GM12878 (cell line): ENCODE data around the gene PPP1R2. TPM values are rescaled to one million over a fixed set of nuclear protein-coding genes. Genes with fewer than 3 reads are reported as not detected.
A peak's percentile ranks its signal among the peaks of the same experiment; 100 is the strongest.

Source experiments
- ATAC-seq: fragments of 200-7000 bp; cut with Tn5 transposase; 3 replicates; pipeline ENCODE4 v1.9.1; 2020; ENCODE audit warnings: mild to moderate bottlenecking, moderate library complexity
- BruUV-seq: library from RNA; stranded (reverse); fragments of 400-500 nt; replicated peaks from 2 replicates; lab custom pipeline; 2021; lab: Mats Ljungman, UMichigan
- CTCF ChIA-PET: fragments of 300-600 bp; sonication (Branson Sonifier 250); formaldehyde crosslinking; extraction: SDS; loops from one replicate; lab custom pipeline; 2021; ENCODE audit warnings: inconsistent platforms; lab: Yijun Ruan, JAX
- POLR2A ChIA-PET: fragments of 350-600 bp; formaldehyde crosslinking; extraction: SDS; loops from one replicate; lab custom pipeline; 2021; ENCODE audit warnings: inconsistent platforms; lab: Charles Lee
- RAD21 ChIA-PET: fragments of 300-600 bp; sonication (Branson Sonifier 250); formaldehyde crosslinking; loops from one replicate; lab custom pipeline; 2023; ENCODE audit warnings: antibody characterized with exemption; ENCODE audit not compliant: unreplicated experiment; lab: Charles Lee
- SMC1A ChIA-PET: fragments of 300-600 bp; sonication (Branson Sonifier 250); formaldehyde crosslinking; loops from one replicate; lab custom pipeline; 2023; ENCODE audit not compliant: unreplicated experiment, uncharacterized antibody; lab: Charles Lee
- DNase-seq: peaks from one replicate; pipeline ENCODE4 v3.0.0-alpha.2; 2011; ENCODE audit warnings: low read depth, low spot score
- FAIRE-seq: peaks from 3 replicates; lab custom pipeline; 2011; peaks lifted over from hg19 to GRCh38; lab: Jason Lieb, UNC
- H2AFZ ChIP-seq: 2 replicates; pipeline ENCODE4 v1.6.0; 2011; ENCODE audit warnings: low read depth, low read length, control low read depth; ENCODE audit not compliant: control insufficient read depth
- H3K27ac ChIP-seq: 2 replicates; pipeline ENCODE4 v1.5.1; 2011; ENCODE audit warnings: control low read depth; ENCODE audit not compliant: control insufficient read depth, insufficient read depth
- H3K27me3 ChIP-seq, 2 experiments: replicated peaks in 1 of 2; 2 replicates each; pipeline versions ENCODE4 v1.6.0 to v1.6.1; 2011; ENCODE audit warnings: low read length in 1 of 2; ENCODE audit not compliant: control insufficient read depth in 2 of 2, insufficient read depth in 2 of 2
- H3K36me3 ChIP-seq, 2 experiments: 2 replicates each; pipeline ENCODE4 v1.5.1; 2011; ENCODE audit warnings: low read length in 1 of 2; ENCODE audit not compliant: control insufficient read depth in 2 of 2, insufficient read depth in 2 of 2
- H3K4me1 ChIP-seq: 2 replicates; pipeline ENCODE4 v1.6.1; 2011; ENCODE audit warnings: mild to moderate bottlenecking, low read length, moderate library complexity, mixed read lengths; ENCODE audit not compliant: control insufficient read depth, insufficient read depth
- H3K4me2 ChIP-seq: 2 replicates; pipeline ENCODE4 v1.6.0; 2011; ENCODE audit warnings: control low read depth; ENCODE audit not compliant: control insufficient read depth, insufficient read depth
- H3K4me3 ChIP-seq: fragments of 200-600 bp; sonication (generic); 2 replicates; pipeline ENCODE4 v1.5.1; 2016
- H3K79me2 ChIP-seq: 2 replicates; pipeline ENCODE4 v1.6.0; 2011; ENCODE audit warnings: low read length; ENCODE audit not compliant: control insufficient read depth, insufficient read depth
- H3K9ac ChIP-seq: 2 replicates; pipeline ENCODE4 v1.8.0; 2011; ENCODE audit warnings: low read length, control low read depth, mixed read lengths; ENCODE audit not compliant: control insufficient read depth, insufficient read depth
- H3K9me3 ChIP-seq: replicated peaks from 3 replicates; pipeline ENCODE4 v1.5.1; 2011; ENCODE audit warnings: mild to moderate bottlenecking, low read length; ENCODE audit not compliant: control insufficient read depth, insufficient read depth
- H4K20me1 ChIP-seq: 2 replicates; pipeline ENCODE4 v1.6.0; 2011; ENCODE audit not compliant: control insufficient read depth, insufficient read depth
- ATF3 ChIP-seq: IDR thresholded peaks from 2 replicates; pipeline ENCODE4 v1.6.1; 2011; ENCODE audit warnings: low read depth, mild to moderate bottlenecking, low read length, moderate library complexity, borderline replicate concordance; ENCODE audit errors: extremely low read depth
- CREM ChIP-seq: IDR thresholded peaks from 2 replicates; pipeline ENCODE4 v1.6.1; 2014; ENCODE audit warnings: antibody characterized with exemption, low read depth
- NBN ChIP-seq: fragments of 450-650 bp; IDR thresholded peaks from 2 replicates; pipeline ENCODE4 v1.6.1; 2016
- NR2F1 ChIP-seq: fragments of 450-650 bp; conservative IDR thresholded peaks from 2 replicates; pipeline ENCODE4 v1.6.1; 2017; ENCODE audit warnings: mild to moderate bottlenecking
- POLR2AphosphoS2 ChIP-seq: IDR thresholded peaks from 2 replicates; pipeline ENCODE4 v1.6.1; 2011; ENCODE audit warnings: low read depth, mild to moderate bottlenecking, low read length, improper control_type of control experiment, moderate library complexity
- SMARCA5 ChIP-seq: fragments of 450-650 bp; IDR thresholded peaks from 2 replicates; pipeline ENCODE4 v1.6.1; 2017; ENCODE audit warnings: mild to moderate bottlenecking
- SPI1 ChIP-seq: IDR thresholded peaks from 2 replicates; pipeline ENCODE4 v1.6.1; 2011; ENCODE audit warnings: low read depth, mild to moderate bottlenecking, low read length, moderate library complexity, borderline replicate concordance; ENCODE audit not compliant: insufficient read depth
- ZNF207 ChIP-seq: fragments of 450-650 bp; IDR thresholded peaks from 2 replicates; pipeline ENCODE4 v1.6.1; 2014; ENCODE audit warnings: antibody characterized with exemption, mild to moderate bottlenecking, borderline replicate concordance
- WGBS: methylation state at CpG from one replicate; pipeline ENCODE4 v1.1.6; 2016; ENCODE audit warnings: low lambda C conversion rate; ENCODE audit not compliant: insufficient replicate concordance, insufficient coverage; ENCODE audit errors: missing lambda C conversion rate; 5-methylcytosine and 5-hydroxymethylcytosine counted together
- in situ Hi-C: fragments of 300-500 bp; cut with MboI; formaldehyde crosslinking; loops from 9 replicates; pipeline ENCODE4 v1.14.3; 2018; ENCODE audit warnings: mixed read lengths
- intact Hi-C: fragments of 100-400 bp; cut with micrococcal nuclease; formaldehyde crosslinking; loops from one replicate; pipeline ENCODE4 v1.14.2; 2022; ENCODE audit not compliant: unreplicated experiment
- polyA plus RNA-seq, 11 experiments: library from polyadenylated mRNA; depleted of rRNA in 4 of 11; unstranded in 6 of 11; stranded (reverse) in 5 of 11; fragments of >200 nt; fragmentation: Nextera tagmentation in 4 of 11; fragmentation: Illumina TruSeq in 1 of 11; extraction: Ambion mirVana in 4 of 11; extraction: Trizol in 1 of 11; gene quantifications; 1 replicate in 1 of 11; 2 replicates in 10 of 11; pipeline versions ENCODE4 v1.2.1 to v1.2.3, GENCODE V29; 2011 to 2016; ENCODE audit warnings: inconsistent platforms in 2 of 11, missing spikeins in 2 of 11, low read depth in 1 of 11
- total RNA-seq, 4 experiments: library from RNA; depleted of rRNA in 3 of 4; stranded (reverse); fragments of >200 nt in 3 of 4; fragmentation: Illumina TruSeq in 1 of 4; extraction: Trizol in 1 of 4; gene quantifications; 2 replicates each; pipeline versions ENCODE4 v1.2.1 to v1.2.3, GENCODE V29; 2013 to 2021
- TF ChIP-seq, protein P1 (sequence below): fragments of 450-650 bp; IDR thresholded peaks from 2 replicates; pipeline ENCODE4 v1.6.1; 2016; ENCODE audit warnings: mild to moderate bottlenecking, moderate library complexity, borderline replicate concordance

PPP1R2 gene
- total and polyA plus RNA-seq, 10 of the 15 experiments (the other 5 are each of a cell fraction or from before 2014, with no cell fraction given), result 10.5 to 116 (median 46.9) TPM

GRCh38 chr3:195579281-195579680, 36.2 kb upstream of the PPP1R2 start:
- H3K4me2 ChIP-seq, result no peak overlapping the region; the same call in 1 of the 2 replicates
- H3K9me3 ChIP-seq, result no peaks in the 10 kb centered on the region
- H2AFZ ChIP-seq, result no peak overlapping the region
- FAIRE-seq (no peak), ATAC-seq (no peak), DNase-seq (no peak)
- intact Hi-C loops, result no loop called here
- no peak overlapping the region for H3K4me3 ChIP-seq
- no TSS peak for BruUV-seq
- H3K27ac ChIP-seq, result no peak overlapping the region
- ChIA-PET POLR2A (no interaction called here), SMC1A (no interaction called here), RAD21 (no interaction called here), CTCF (no interaction called here)
- H3K27me3 ChIP-seq, result no peaks in the 10 kb centered on the region; a peak in 1 of 4 replicates
- no peak overlapping the region for H3K9ac ChIP-seq
- in situ Hi-C loops, result no loop called here
- WGBS, result 88% methylated on average over 12 of the region's 12 CpGs
- no peaks in the 10 kb centered on the region for H3K79me2 ChIP-seq
- TF ChIP-seq NBN (no peak), SMARCA5 (no peak), CREM (no peak), SPI1 (no peak), ZNF207 (no peak), POLR2AphosphoS2 (no peak), ATF3 (no peak)
- H3K36me3 ChIP-seq, result no peaks in the 10 kb centered on the region
- H3K4me1 ChIP-seq, result no peaks in the 10 kb centered on the region
- no peaks in the 10 kb centered on the region for H4K20me1 ChIP-seq

- ChIA-PET SMC1A (interaction anchor here (1.5 kb wide), 1 partner anchor 19 kb away, joined by 3 read pairs; no protein-coding TSS in a partner anchor), CTCF (no interaction called here), RAD21 (interaction anchor here (0.9 kb wide), 1 partner anchor 12 kb away, joined by 3 read pairs; no protein-coding TSS in a partner anchor), POLR2A (no interaction called here)
- in situ Hi-C loops, result no loop called here
- H3K27ac ChIP-seq, result no peak overlapping the region
- ATAC-seq (peak; percentile 43; the same call in 1 of the 3 replicates), DNase-seq (no peak), FAIRE-seq (no peak)
- H3K4me3 ChIP-seq, result no peak overlapping the region
- no peaks in the 10 kb centered on the region for H3K79me2 ChIP-seq
- TF ChIP-seq NR2F1, result peak; percentile 36; the same call in 1 of the 2 replicates
- TF ChIP-seq, protein P1, sequence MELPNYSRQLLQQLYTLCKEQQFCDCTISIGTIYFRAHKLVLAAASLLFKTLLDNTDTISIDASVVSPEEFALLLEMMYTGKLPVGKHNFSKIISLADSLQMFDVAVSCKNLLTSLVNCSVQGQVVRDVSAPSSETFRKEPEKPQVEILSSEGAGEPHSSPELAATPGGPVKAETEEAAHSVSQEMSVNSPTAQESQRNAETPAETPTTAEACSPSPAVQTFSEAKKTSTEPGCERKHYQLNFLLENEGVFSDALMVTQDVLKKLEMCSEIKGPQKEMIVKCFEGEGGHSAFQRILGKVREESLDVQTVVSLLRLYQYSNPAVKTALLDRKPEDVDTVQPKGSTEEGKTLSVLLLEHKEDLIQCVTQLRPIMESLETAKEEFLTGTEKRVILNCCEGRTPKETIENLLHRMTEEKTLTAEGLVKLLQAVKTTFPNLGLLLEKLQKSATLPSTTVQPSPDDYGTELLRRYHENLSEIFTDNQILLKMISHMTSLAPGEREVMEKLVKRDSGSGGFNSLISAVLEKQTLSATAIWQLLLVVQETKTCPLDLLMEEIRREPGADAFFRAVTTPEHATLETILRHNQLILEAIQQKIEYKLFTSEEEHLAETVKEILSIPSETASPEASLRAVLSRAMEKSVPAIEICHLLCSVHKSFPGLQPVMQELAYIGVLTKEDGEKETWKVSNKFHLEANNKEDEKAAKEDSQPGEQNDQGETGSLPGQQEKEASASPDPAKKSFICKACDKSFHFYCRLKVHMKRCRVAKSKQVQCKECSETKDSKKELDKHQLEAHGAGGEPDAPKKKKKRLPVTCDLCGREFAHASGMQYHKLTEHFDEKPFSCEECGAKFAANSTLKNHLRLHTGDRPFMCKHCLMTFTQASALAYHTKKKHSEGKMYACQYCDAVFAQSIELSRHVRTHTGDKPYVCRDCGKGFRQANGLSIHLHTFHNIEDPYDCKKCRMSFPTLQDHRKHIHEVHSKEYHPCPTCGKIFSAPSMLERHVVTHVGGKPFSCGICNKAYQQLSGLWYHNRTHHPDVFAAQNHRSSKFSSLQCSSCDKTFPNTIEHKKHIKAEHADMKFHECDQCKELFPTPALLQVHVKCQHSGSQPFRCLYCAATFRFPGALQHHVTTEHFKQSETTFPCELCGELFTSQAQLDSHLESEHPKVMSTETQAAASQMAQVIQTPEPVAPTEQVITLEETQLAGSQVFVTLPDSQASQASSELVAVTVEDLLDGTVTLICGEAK, result no peak
- 38% methylated on average over 6 of the region's 6 CpGs for WGBS
- intact Hi-C loops, result no loop called here
- H3K4me2 ChIP-seq, result no peak overlapping the region; the same call in 1 of the 2 replicates
- H3K27me3 ChIP-seq, result no peaks in the 10 kb centered on the region; a peak in 1 of 4 replicates
- no peaks in the 10 kb centered on the region for H3K9me3 ChIP-seq
- no peak overlapping the region for H3K9ac ChIP-seq
- H3K4me1 ChIP-seq, result no peaks in the 10 kb centered on the region
- no peaks in the 10 kb centered on the region for H3K36me3 ChIP-seq
- H2AFZ ChIP-seq, result no peak overlapping the region
- no TSS peak for BruUV-seq
- H4K20me1 ChIP-seq, result no peaks in the 10 kb centered on the region
Measured at GRCh38 chr3:195578565-195578964, 35.4 kb upstream of the PPP1R2 start.
